Nephron (organoid): ENCODE measurements around the gene SLC25A38.

ENCODE experiments used
- H3K27ac Mint-ChIP-seq, 3 experiments: 2 replicates each; pipeline ENCODE4 v1.8.0; 2020; ENCODE audit warnings: mixed read lengths in 3 of 3, mild to moderate bottlenecking in 2 of 3, moderate library complexity in 1 of 3
- H3K27me3 Mint-ChIP-seq: 2 replicates; pipeline ENCODE4 v1.8.0; 2021; ENCODE audit warnings: low read depth, mild to moderate bottlenecking, moderate library complexity, mixed read lengths
- H3K36me3 Mint-ChIP-seq: 2 replicates; pipeline ENCODE4 v1.8.0; 2020; ENCODE audit warnings: low read depth, mixed read lengths
- H3K4me1 Mint-ChIP-seq: 2 replicates; pipeline ENCODE4 v1.8.0; 2020; ENCODE audit warnings: mixed read lengths
- H3K4me3 Mint-ChIP-seq, 3 experiments: 2 replicates each; pipeline ENCODE4 v1.8.0; 2020; ENCODE audit warnings: mild to moderate bottlenecking in 3 of 3, mixed read lengths in 3 of 3, moderate library complexity in 2 of 3
- H3K9me3 Mint-ChIP-seq: 2 replicates; pipeline ENCODE4 v1.8.0; 2020; ENCODE audit warnings: mixed read lengths
- TF ChIP-seq, protein P1 (sequence below), 3 experiments: fragments of 200-600 bp; sonication (generic); IDR thresholded peaks; one replicate each; pipeline ENCODE4 v1.5.0; 2021; ENCODE audit warnings: antibody characterized with exemption in 3 of 3; ENCODE audit not compliant: unreplicated experiment in 3 of 3

The SLC25A38 gene

DNA sequence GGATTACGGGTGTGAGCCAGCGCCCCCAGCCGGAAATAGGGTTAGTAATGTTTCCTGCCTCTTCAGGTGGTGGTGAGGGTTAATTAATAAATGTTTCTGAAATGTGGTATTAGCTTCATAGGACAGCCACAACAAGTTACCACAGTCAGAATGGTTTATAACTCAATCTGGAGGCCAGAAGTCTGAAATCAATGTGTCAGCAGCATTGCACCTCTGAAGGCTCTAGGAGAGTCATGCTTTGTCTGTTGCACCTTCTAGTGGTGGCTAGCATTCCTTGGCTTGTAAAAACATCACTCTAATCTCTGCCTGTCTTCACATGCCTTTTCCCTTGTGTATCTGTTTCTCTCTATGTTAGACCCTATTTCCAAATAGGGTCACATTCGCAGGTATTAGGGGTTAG lies 15.5 kb downstream of the SLC25A38 start:
- H3K27me3 Mint-ChIP-seq: no peaks in the 10 kb centered on the region
- peaks cover 53% of the 10 kb centered on the region for H3K36me3 Mint-ChIP-seq
- no peaks in the 10 kb centered on the region for H3K9me3 Mint-ChIP-seq

GRCh38 chr3:39401983-39402382 lies 18.8 kb downstream of the SLC25A38 start:
- TF ChIP-seq, protein P1, sequence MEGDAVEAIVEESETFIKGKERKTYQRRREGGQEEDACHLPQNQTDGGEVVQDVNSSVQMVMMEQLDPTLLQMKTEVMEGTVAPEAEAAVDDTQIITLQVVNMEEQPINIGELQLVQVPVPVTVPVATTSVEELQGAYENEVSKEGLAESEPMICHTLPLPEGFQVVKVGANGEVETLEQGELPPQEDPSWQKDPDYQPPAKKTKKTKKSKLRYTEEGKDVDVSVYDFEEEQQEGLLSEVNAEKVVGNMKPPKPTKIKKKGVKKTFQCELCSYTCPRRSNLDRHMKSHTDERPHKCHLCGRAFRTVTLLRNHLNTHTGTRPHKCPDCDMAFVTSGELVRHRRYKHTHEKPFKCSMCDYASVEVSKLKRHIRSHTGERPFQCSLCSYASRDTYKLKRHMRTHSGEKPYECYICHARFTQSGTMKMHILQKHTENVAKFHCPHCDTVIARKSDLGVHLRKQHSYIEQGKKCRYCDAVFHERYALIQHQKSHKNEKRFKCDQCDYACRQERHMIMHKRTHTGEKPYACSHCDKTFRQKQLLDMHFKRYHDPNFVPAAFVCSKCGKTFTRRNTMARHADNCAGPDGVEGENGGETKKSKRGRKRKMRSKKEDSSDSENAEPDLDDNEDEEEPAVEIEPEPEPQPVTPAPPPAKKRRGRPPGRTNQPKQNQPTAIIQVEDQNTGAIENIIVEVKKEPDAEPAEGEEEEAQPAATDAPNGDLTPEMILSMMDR (IDR thresholded peaks at IDR 0.05; ENCODE audit: unreplicated experiment in 3 of 3): no peak
- Mint-ChIP-seq H3K9me3 (no peaks in the 10 kb centered on the region), H3K4me3 (no peak overlapping the region), H3K4me1 (peaks cover 7% of the 10 kb centered on the region), H3K27me3 (no peaks in the 10 kb centered on the region), H3K27ac (no peak overlapping the region), H3K36me3 (peaks cover 26% of the 10 kb centered on the region)

More for the DNA sequence above, 15.5 kb downstream of the SLC25A38 start:
- no peaks in the 10 kb centered on the region for H3K4me1 Mint-ChIP-seq
- no peak overlapping the region for H3K27ac Mint-ChIP-seq
- TF ChIP-seq, protein P1 (IDR thresholded peaks at IDR 0.05; ENCODE audit: unreplicated experiment in 3 of 3): no peak
- no peak overlapping the region for H3K4me3 Mint-ChIP-seq

DNA sequence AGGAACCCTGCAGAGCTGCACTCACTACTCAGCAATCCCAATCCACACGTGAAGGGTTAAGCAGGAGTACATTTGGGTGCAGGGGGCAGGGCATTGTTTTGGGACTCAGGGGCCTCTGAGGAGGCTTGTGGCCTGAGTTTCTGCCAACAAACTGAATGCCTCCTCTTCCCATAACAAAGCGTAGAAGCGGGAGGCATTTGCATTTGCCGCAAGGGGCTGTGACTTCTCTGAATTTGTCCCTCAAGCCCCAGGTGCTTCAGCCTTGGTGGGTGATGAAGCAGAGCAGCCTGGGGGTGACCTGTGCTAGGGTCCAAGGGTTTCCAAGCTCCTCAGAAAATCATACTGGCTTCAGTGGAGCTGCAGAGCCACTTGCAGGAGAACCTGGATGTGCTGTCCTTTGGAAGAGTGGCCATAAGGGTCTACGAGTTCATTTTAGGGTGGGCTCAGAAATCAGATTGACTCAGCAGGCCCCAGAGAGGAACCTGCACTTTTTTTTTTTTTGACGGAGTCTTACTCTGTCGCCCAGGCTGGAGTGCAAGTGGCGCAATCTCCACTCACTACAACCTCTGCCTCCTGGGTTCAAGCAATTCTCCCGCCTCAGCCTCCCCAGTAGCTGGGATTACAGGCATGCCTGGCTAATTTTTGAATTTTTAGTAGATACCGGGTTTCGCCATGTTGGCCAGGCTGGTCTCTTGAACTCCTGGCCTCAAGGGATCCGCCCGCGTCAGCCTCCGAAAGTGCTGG lies 21.9 kb downstream of the SLC25A38 start:
- Mint-ChIP-seq H3K36me3 (peaks cover 26% of the 10 kb centered on the region), H3K4me1 (peaks cover 18% of the 10 kb centered on the region), H3K27me3 (no peaks in the 10 kb centered on the region), H3K9me3 (no peaks in the 10 kb centered on the region), H3K27ac (no peak overlapping the region), H3K4me3 (peak overlapping the region in 2 of 3 experiments; percentile 32 to 96)
- TF ChIP-seq, protein P1 (IDR thresholded peaks at IDR 0.05; ENCODE audit: unreplicated experiment in 3 of 3): no peak

DNA sequence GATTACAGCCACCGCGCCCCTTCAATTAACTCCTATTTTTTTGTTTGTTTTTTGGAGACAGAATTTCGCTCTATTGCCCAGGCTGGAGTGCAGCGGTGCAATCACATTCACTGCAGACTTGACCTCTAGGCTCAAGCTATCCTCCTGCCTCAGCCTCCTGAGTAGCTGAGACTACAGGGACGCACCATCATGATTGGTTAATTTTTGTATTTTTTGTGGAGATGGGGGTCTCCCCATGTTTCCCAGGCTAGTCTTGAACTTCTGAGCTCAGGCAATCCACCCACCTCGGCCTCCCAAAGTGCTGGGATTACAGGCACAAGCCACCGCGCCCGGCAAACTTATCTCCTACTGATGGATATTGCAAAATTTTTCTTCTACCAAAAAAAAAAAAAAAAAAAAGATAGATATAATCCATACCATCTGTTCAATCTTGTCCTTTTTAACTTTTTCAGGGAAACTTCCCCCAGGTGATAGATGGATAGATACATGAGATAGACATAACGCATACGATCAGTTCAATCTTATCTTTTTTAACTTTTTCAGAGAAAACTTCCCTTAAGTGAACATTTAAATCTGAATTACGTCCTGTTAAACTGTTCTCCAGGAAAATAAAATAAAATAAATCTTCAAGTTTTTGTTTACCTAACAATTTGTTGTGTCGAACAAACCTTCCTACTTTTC lies 22.7 kb downstream of the SLC25A38 start:
- Mint-ChIP-seq H3K27ac (peak overlapping the region; percentile 92 to 95 (median 95)), H3K4me3 (peak overlapping the region; percentile 90 to 96 (median 93)), H3K4me1 (peaks cover 18% of the 10 kb centered on the region), H3K36me3 (peaks cover 29% of the 10 kb centered on the region), H3K27me3 (no peaks in the 10 kb centered on the region), H3K9me3 (no peaks in the 10 kb centered on the region)
- TF ChIP-seq, protein P1 (IDR thresholded peaks at IDR 0.05; ENCODE audit: unreplicated experiment in 3 of 3): no peak

DNA sequence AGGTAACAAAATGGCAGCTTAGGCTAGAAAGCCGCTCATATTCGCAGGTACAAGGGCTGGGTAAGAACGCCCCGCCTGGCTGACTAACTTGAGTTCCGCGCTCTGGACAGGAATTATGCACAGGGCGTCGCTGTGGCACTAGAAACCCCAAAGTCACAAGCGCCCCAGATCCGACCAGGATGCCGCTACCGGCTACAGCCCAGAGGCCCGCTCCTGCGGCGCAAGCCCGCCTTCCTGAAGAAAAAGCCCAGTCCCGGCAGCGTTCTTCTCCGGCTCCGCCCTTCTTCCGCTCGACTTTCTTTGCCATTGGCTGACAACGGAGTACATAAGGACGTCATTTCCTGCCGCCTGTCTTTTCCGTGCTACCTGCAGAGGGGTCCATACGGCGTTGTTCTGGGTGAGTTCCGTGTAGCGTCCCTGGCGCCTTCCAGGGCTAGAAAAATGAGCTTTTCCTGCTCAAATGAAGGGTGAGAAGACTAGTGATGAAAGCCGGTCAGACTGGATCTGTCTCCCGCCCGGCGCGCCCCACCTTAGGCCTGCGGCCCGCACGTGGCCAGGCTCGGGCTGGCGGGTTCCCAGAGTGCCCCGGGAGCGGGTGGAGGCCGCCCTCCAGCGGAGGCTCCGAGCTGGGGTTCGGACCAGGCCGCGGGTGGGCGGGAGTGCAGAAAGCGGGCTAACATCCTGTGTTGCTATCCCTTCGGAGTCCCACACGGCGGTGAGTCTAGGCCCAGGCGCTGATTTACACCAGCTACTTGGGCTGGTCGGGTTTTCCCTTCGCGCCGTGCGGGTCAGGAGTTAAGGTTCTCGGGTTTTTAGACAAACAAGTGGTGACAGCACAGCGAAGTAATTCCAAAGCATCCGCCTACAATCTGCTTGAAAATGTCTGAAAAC lies 23.4 kb downstream of the SLC25A38 start, which contains the start of gene RPSA:
RPSA (plus strand) TSS at position 353 of the 891 bp plus-strand sequence. CDS start 934 bp downstream, outside the sequence.
- TF ChIP-seq, protein P1 (IDR thresholded peaks at IDR 0.05; ENCODE audit: unreplicated experiment in 3 of 3): peak in 1 of 3 experiments; percentile 41
- Mint-ChIP-seq H3K4me1 (peaks cover 23% of the 10 kb centered on the region), H3K36me3 (peaks cover 36% of the 10 kb centered on the region), H3K9me3 (no peaks in the 10 kb centered on the region), H3K27me3 (no peaks in the 10 kb centered on the region), H3K4me3 (peak within 1 kb of the TSS; percentile 90 to 96 (median 93)), H3K27ac (peak within 1 kb of the TSS; percentile 92 to 95 (median 95))
